HCT116 (cell line): ENCODE measurements around the gene RET. TPM values are rescaled to one million over a fixed set of nuclear protein-coding genes. Genes with fewer than 3 reads are reported as not detected.

ENCODE experiments used
- ATAC-seq: fragments of 200-7000 bp; cut with Tn5 transposase; 2 replicates; pipeline ENCODE4 v1.9.1; 2020; ENCODE audit warnings: mild to moderate bottlenecking, moderate library complexity
- BruUV-seq: library from RNA; stranded (reverse); fragments of 400-500 nt; replicated peaks from 2 replicates; lab custom pipeline; 2021; lab: Mats Ljungman, UMichigan
- CTCF ChIA-PET: fragments of 300-600 bp; sonication (Branson Sonifier 250); formaldehyde crosslinking; loops from one replicate; lab custom pipeline; 2021; ENCODE audit warnings: antibody characterized with exemption; lab: Charles Lee
- POLR2A ChIA-PET: fragments of 300-600, 350-600 bp; sonication (Branson Sonifier 250); formaldehyde crosslinking; loops from one replicate; lab custom pipeline; 2021; ENCODE audit warnings: antibody characterized with exemption; lab: Charles Lee
- RAD21 ChIA-PET, 2 experiments: fragments of 300-600 bp; sonication (Branson Sonifier 250); formaldehyde crosslinking; loops; one replicate each; lab custom pipeline; 2023; ENCODE audit warnings: low total read pairs in 2 of 2; ENCODE audit not compliant: uncharacterized antibody in 2 of 2, unreplicated experiment in 2 of 2, low non-redundant PET in 1 of 2; lab: Charles Lee
- DNase-seq: peaks from one replicate; pipeline ENCODE4 v3.0.0-alpha.2; 2010; ENCODE audit warnings: low read depth, low spot score
- H2AFZ ChIP-seq: fragments of 200-600 bp; shearing (Covaris generic), sonication (generic); 2 replicates; pipeline ENCODE4 v1.6.1; 2017; ENCODE audit warnings: low read depth, mixed run types, mixed read lengths, antibody characterized with exemption, low read length; ENCODE audit not compliant: poor library complexity, severe bottlenecking
- H3K27ac ChIP-seq: 2 replicates; pipeline ENCODE4 v1.5.1; 2012; ENCODE audit warnings: low read depth, low read length
- H3K27me3 ChIP-seq: fragments of 200-600 bp; sonication (generic); 2 replicates; pipeline ENCODE4 v1.6.1; 2016; ENCODE audit warnings: mixed run types, low read length, mixed read lengths; ENCODE audit not compliant: insufficient read depth
- H3K36me3 ChIP-seq, 2 experiments: fragments of 200-500 bp in 1 of 2; fragments of 200-600 bp in 1 of 2; sonication (Bioruptor generic) in 1 of 2; sonication (generic) in 1 of 2; 2 replicates each; pipeline versions ENCODE4 v1.5.1 to v1.6.1; 2014 to 2016; ENCODE audit warnings: low read length in 2 of 2, inconsistent platforms in 1 of 2, mixed read lengths in 1 of 2, mixed run types in 1 of 2; ENCODE audit not compliant: insufficient read depth in 2 of 2, control insufficient read depth in 1 of 2
- H3K4me1 ChIP-seq, 2 experiments: fragments of 200-600 bp in 1 of 2; sonication (generic) in 1 of 2; 2 replicates each; pipeline versions ENCODE4 v1.5.1 to v1.6.1; 2012 to 2017; ENCODE audit warnings: low read length in 2 of 2, inconsistent platforms in 1 of 2, mild to moderate bottlenecking in 1 of 2, mixed read lengths in 1 of 2, mixed run types in 1 of 2, moderate library complexity in 1 of 2; ENCODE audit not compliant: insufficient read depth in 2 of 2, control insufficient read depth in 1 of 2
- H3K4me2 ChIP-seq: fragments of 200-600 bp; sonication (generic); 2 replicates; pipeline ENCODE4 v1.6.1; 2017; ENCODE audit warnings: mixed run types, low read length, mixed read lengths
- H3K4me3 ChIP-seq, 2 experiments: fragments of 200-600 bp in 1 of 2; sonication (generic) in 1 of 2; replicated peaks in 1 of 2; 2 replicates each; pipeline ENCODE4 v1.5.1; 2011 to 2016; ENCODE audit warnings: low read length in 2 of 2, control low read depth in 1 of 2, low read depth in 1 of 2, mild to moderate bottlenecking in 1 of 2, mixed read lengths in 1 of 2, mixed run types in 1 of 2
- H3K79me2 ChIP-seq: fragments of 200-600 bp; sonication (generic); 2 replicates; pipeline ENCODE4 v1.6.1; 2017; ENCODE audit warnings: mild to moderate bottlenecking, mixed run types, low read length, moderate library complexity, mixed read lengths; ENCODE audit not compliant: insufficient read depth
- H3K9ac ChIP-seq: fragments of 200-600 bp; sonication (generic); 2 replicates; pipeline ENCODE4 v1.6.1; 2016; ENCODE audit warnings: low read length, mixed read lengths
- H3K9me2 ChIP-seq: fragments of 200-600 bp; sonication (generic), shearing (Covaris generic); 2 replicates; pipeline ENCODE4 v1.6.1; 2017; ENCODE audit warnings: mixed run types, mild to moderate bottlenecking, moderate library complexity; ENCODE audit not compliant: insufficient read depth
- H3K9me3 ChIP-seq, 2 experiments: fragments of 200-500 bp in 1 of 2; fragments of 200-600 bp in 1 of 2; sonication (Bioruptor generic) in 1 of 2; sonication (generic) in 1 of 2; 2 replicates each; pipeline ENCODE4 v1.6.1; 2014 to 2017; ENCODE audit warnings: low read length in 2 of 2, mixed read lengths in 2 of 2, inconsistent platforms in 1 of 2, low read depth in 1 of 2, mild to moderate bottlenecking in 1 of 2, mixed run types in 1 of 2, moderate library complexity in 1 of 2; ENCODE audit not compliant: control insufficient read depth in 1 of 2, insufficient read depth in 1 of 2
- H4K20me1 ChIP-seq: fragments of 200-600 bp; sonication (generic), shearing (Covaris generic); 2 replicates; pipeline ENCODE4 v1.6.1; 2017; ENCODE audit warnings: mixed run types, mild to moderate bottlenecking, moderate library complexity; ENCODE audit not compliant: insufficient read depth
- CBX3 ChIP-seq: IDR thresholded peaks from 2 replicates; pipeline ENCODE4 v1.6.1; 2012; ENCODE audit warnings: low read depth
- EGR1 ChIP-seq: IDR thresholded peaks from 2 replicates; pipeline ENCODE4 v1.6.1; 2012; ENCODE audit warnings: low read depth
- ELF1 ChIP-seq: IDR thresholded peaks from 2 replicates; pipeline ENCODE4 v1.6.1; 2012; ENCODE audit warnings: low read depth, borderline replicate concordance
- EZH2 ChIP-seq: fragments of 200-600 bp; sonication (generic); IDR thresholded peaks from 2 replicates; pipeline ENCODE4 v1.6.1; 2017; ENCODE audit warnings: antibody characterized with exemption, mixed run types
- EZH2phosphoT487 ChIP-seq: fragments of 200-600 bp; IDR thresholded peaks from 2 replicates; pipeline ENCODE4 v1.6.1; 2018; ENCODE audit warnings: antibody characterized with exemption, borderline replicate concordance
- FOSL1 ChIP-seq: IDR thresholded peaks from 2 replicates; pipeline ENCODE4 v1.6.1; 2012; ENCODE audit warnings: low read depth
- JUND ChIP-seq: IDR thresholded peaks from 2 replicates; pipeline ENCODE4 v1.6.1; 2012
- POLR2A ChIP-seq: IDR thresholded peaks from 2 replicates; pipeline ENCODE4 v1.7.0; 2011; ENCODE audit warnings: borderline replicate concordance; ENCODE audit not compliant: insufficient read depth, insufficient read length; ENCODE audit errors: extremely low read depth
- POLR2AphosphoS5 ChIP-seq: IDR thresholded peaks from 2 replicates; pipeline ENCODE4 v1.6.1; 2011; ENCODE audit warnings: mild to moderate bottlenecking, low read depth, low read length, moderate library complexity
- RAD21 ChIP-seq: IDR thresholded peaks from 2 replicates; pipeline ENCODE4 v1.6.1; 2012; ENCODE audit warnings: low read depth, mild to moderate bottlenecking
- SIN3A ChIP-seq: IDR thresholded peaks from 2 replicates; pipeline ENCODE4 v1.6.1; 2012; ENCODE audit warnings: low read depth
- SP1 ChIP-seq: IDR thresholded peaks from 2 replicates; pipeline ENCODE4 v1.6.1; 2012; ENCODE audit warnings: low read depth
- SRF ChIP-seq: IDR thresholded peaks from 2 replicates; pipeline ENCODE4 v1.6.1; 2012; ENCODE audit warnings: low read depth
- YY1 ChIP-seq: IDR thresholded peaks from 2 replicates; pipeline ENCODE4 v1.6.1; 2011; ENCODE audit warnings: low read length, low read depth, moderate library complexity, mild to moderate bottlenecking; ENCODE audit not compliant: insufficient replicate concordance; ENCODE audit errors: extremely low read depth
- ZNF274 ChIP-seq: fragments of 200-500 bp; sonication (Bioruptor generic); IDR thresholded peaks from 2 replicates; pipeline ENCODE4 v1.6.1; 2014; ENCODE audit warnings: mild to moderate bottlenecking, low read depth, low read length, inconsistent platforms
- intact Hi-C: fragments of 100-400 bp; cut with micrococcal nuclease; formaldehyde crosslinking; loops from 2 replicates; pipeline ENCODE4 v1.10.0; 2022
- total RNA-seq: library from RNA; stranded (reverse); gene quantifications from one replicate; pipeline ENCODE4 v1.2.1, GENCODE V29; 2021; ENCODE audit not compliant: unreplicated experiment
- TF ChIP-seq, protein P1 (sequence below), 3 experiments: fragments of 200-600 bp in 1 of 3; sonication (generic) in 1 of 3; IDR thresholded peaks in 2 of 3; conservative IDR thresholded peaks in 1 of 3; 2 replicates each; pipeline ENCODE4 v1.5.1; 2012 to 2017; ENCODE audit warnings: low read depth in 2 of 3, low read length in 2 of 3, antibody characterized with exemption in 1 of 3, borderline replicate concordance in 1 of 3, control low read depth in 1 of 3, mild to moderate bottlenecking in 1 of 3, mixed read lengths in 1 of 3, mixed run types in 1 of 3, moderate library complexity in 1 of 3; ENCODE audit not compliant: insufficient read depth in 1 of 3
- TF ChIP-seq, protein P2 (sequence below): IDR thresholded peaks from 2 replicates; pipeline ENCODE4 v1.6.1; 2012; ENCODE audit warnings: low read depth
- TF ChIP-seq, protein P3 (sequence below): IDR thresholded peaks from 2 replicates; pipeline ENCODE4 v1.6.1; 2012
- TF ChIP-seq, protein P4 (sequence below): IDR thresholded peaks from 2 replicates; pipeline ENCODE4 v1.6.1; 2012

The RET gene
- total RNA-seq, 1 experiment from 2014 or later = 5.9 TPM

DNA sequence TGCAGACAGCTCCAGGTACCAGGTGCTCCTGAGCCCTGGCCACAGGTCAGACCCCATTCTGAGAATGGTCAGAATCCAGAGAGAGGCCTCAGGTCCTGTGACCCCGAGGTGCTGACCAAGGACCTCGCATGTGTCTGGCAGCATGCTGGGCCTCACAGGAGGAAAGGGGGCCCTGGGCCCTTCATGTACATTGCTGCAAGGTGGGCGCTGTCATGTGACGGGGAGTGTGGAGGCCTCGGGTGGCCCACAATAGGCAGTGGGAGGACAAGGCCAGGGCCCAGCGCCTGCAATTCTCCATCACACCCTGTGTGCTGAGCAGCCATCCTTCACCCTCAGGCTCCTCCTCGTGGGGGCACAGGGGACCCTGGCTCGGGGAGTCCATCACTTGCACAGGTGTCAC, 15.5 kb upstream of the RET start:
- no peak overlapping the region for H3K27ac ChIP-seq
- no peaks in the 10 kb centered on the region for H3K79me2 ChIP-seq
- ChIA-PET RAD21 (no interaction called here), POLR2A (no interaction called here), CTCF (no interaction called here)
- H3K4me2 ChIP-seq = no peak overlapping the region
- H2AFZ ChIP-seq = no peak overlapping the region
- H3K9me3 ChIP-seq = no peaks in the 10 kb centered on the region
- H3K4me3 ChIP-seq = no peak overlapping the region
- H3K36me3 ChIP-seq = no peaks in the 10 kb centered on the region
- H3K27me3 ChIP-seq = no peaks in the 10 kb centered on the region
- no peaks in the 10 kb centered on the region for H3K9me2 ChIP-seq
- intact Hi-C loops = no loop called here
- TF ChIP-seq RAD21 (no peak), EZH2phosphoT487 (no peak), SIN3A (no peak), EZH2 (no peak), POLR2A (no peak), YY1 (no peak), SRF (no peak), SP1 (no peak), CBX3 (no peak), ELF1 (no peak), POLR2AphosphoS5 (no peak), FOSL1 (no peak), EGR1 (no peak), ZNF274 (no peak), JUND (no peak)
- TF ChIP-seq, protein P1, sequence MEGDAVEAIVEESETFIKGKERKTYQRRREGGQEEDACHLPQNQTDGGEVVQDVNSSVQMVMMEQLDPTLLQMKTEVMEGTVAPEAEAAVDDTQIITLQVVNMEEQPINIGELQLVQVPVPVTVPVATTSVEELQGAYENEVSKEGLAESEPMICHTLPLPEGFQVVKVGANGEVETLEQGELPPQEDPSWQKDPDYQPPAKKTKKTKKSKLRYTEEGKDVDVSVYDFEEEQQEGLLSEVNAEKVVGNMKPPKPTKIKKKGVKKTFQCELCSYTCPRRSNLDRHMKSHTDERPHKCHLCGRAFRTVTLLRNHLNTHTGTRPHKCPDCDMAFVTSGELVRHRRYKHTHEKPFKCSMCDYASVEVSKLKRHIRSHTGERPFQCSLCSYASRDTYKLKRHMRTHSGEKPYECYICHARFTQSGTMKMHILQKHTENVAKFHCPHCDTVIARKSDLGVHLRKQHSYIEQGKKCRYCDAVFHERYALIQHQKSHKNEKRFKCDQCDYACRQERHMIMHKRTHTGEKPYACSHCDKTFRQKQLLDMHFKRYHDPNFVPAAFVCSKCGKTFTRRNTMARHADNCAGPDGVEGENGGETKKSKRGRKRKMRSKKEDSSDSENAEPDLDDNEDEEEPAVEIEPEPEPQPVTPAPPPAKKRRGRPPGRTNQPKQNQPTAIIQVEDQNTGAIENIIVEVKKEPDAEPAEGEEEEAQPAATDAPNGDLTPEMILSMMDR (IDR thresholded peaks at IDR 0.05 in 2 of 3, conservative IDR thresholded peaks at IDR 0.05 in 1 of 3; ENCODE audit: borderline replicate concordance in 1 of 3, insufficient read depth in 1 of 3, low read depth in 2 of 3, low read length in 2 of 3) = no peak
- TF ChIP-seq, protein P2, sequence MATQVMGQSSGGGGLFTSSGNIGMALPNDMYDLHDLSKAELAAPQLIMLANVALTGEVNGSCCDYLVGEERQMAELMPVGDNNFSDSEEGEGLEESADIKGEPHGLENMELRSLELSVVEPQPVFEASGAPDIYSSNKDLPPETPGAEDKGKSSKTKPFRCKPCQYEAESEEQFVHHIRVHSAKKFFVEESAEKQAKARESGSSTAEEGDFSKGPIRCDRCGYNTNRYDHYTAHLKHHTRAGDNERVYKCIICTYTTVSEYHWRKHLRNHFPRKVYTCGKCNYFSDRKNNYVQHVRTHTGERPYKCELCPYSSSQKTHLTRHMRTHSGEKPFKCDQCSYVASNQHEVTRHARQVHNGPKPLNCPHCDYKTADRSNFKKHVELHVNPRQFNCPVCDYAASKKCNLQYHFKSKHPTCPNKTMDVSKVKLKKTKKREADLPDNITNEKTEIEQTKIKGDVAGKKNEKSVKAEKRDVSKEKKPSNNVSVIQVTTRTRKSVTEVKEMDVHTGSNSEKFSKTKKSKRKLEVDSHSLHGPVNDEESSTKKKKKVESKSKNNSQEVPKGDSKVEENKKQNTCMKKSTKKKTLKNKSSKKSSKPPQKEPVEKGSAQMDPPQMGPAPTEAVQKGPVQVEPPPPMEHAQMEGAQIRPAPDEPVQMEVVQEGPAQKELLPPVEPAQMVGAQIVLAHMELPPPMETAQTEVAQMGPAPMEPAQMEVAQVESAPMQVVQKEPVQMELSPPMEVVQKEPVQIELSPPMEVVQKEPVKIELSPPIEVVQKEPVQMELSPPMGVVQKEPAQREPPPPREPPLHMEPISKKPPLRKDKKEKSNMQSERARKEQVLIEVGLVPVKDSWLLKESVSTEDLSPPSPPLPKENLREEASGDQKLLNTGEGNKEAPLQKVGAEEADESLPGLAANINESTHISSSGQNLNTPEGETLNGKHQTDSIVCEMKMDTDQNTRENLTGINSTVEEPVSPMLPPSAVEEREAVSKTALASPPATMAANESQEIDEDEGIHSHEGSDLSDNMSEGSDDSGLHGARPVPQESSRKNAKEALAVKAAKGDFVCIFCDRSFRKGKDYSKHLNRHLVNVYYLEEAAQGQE = no peak
- TF ChIP-seq, protein P3, sequence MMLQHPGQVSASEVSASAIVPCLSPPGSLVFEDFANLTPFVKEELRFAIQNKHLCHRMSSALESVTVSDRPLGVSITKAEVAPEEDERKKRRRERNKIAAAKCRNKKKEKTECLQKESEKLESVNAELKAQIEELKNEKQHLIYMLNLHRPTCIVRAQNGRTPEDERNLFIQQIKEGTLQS = no peak
- TF ChIP-seq, protein P4, sequence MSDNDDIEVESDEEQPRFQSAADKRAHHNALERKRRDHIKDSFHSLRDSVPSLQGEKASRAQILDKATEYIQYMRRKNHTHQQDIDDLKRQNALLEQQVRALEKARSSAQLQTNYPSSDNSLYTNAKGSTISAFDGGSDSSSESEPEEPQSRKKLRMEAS = no peak
- no peaks in the 10 kb centered on the region for H3K4me1 ChIP-seq
- no peaks in the 10 kb centered on the region for H4K20me1 ChIP-seq
- H3K9ac ChIP-seq = no peak overlapping the region
- no TSS peak for BruUV-seq
- no peak for DNase-seq
- no peak for ATAC-seq
